Activated CD4-positive, alpha-beta T cell treated with anti-CD3 and anti-CD28 coated beads, Interleukin-10, Interleukin-2, amounts not matched to agents 100 ng/mL and 50 ng/mL, durations not matched to agents 16 hours and 8 hours (primary cell): ENCODE results near the gene TMEM235.

Source experiments
- DNase-seq: peaks from one replicate; pipeline ENCODE4 v3.0.0-alpha.2; 2020

The TMEM235 gene

GRCh38 chr17:78230996-78231935, at the start of gene TMEM235:
TSS of gene TMEM235 (plus strand) at chr17:78231631. CDS start at chr17:78232024, 393 bp downstream.
- no peak for DNase-seq

GRCh38 chr17:78182504-78182903, 48.9 kb upstream of the TMEM235 start:
- DNase-seq: no peak

- DNase-seq: no peak
Observed at GRCh38 chr17:78183916-78184315, 47.5 kb upstream of the TMEM235 start.

- no peak for DNase-seq
Observed at GRCh38 chr17:78184351-78184750, 47.1 kb upstream of the TMEM235 start.

GRCh38 chr17:78184868-78185267, 46.6 kb upstream of the TMEM235 start:
- DNase-seq: no peak

GRCh38 chr17:78185981-78186691, 45.3 kb upstream of the TMEM235 start:
- no peak for DNase-seq

GRCh38 chr17:78186692-78187595, 44.5 kb upstream of the TMEM235 start, which contains the start of the genes AFMID and TK1:
TSS of gene AFMID (plus strand) at chr17:78187362. CDS start at chr17:78187371, 9 bp downstream.
TSS of gene TK1 (minus strand) at chr17:78187052. CDS start at chr17:78186994, 58 bp downstream.
- DNase-seq: peak; percentile 98

- no peak for DNase-seq
Observed at GRCh38 chr17:78196716-78197115, 34.7 kb upstream of the TMEM235 start.

- no peak for DNase-seq
Observed at GRCh38 chr17:78197147-78197832, 34.1 kb upstream of the TMEM235 start.

GRCh38 chr17:78200451-78200850, 31.0 kb upstream of the TMEM235 start:
- no peak for DNase-seq

GRCh38 chr17:78202666-78203065, 28.8 kb upstream of the TMEM235 start:
- no peak for DNase-seq

- no peak for DNase-seq
Observed at GRCh38 chr17:78204387-78205123, 26.9 kb upstream of the TMEM235 start.

GRCh38 chr17:78205124-78205775, 26.2 kb upstream of the TMEM235 start:
- no peak for DNase-seq

- no peak for DNase-seq
Observed at GRCh38 chr17:78206298-78206697, 25.1 kb upstream of the TMEM235 start.

- no peak for DNase-seq
Observed at GRCh38 chr17:78208486-78208885, 22.9 kb upstream of the TMEM235 start.

GRCh38 chr17:78210111-78210510, 21.3 kb upstream of the TMEM235 start:
- no peak for DNase-seq

GRCh38 chr17:78211032-78211431, 20.4 kb upstream of the TMEM235 start:
- DNase-seq: no peak

GRCh38 chr17:78214016-78214705, 17.3 kb upstream of the TMEM235 start, which contains the start of gene BIRC5:
TSS of gene BIRC5 (plus strand) at chr17:78214253. CDS start at chr17:78214317, 64 bp downstream.
- DNase-seq: peak; percentile 95

- no peak for DNase-seq
Observed at GRCh38 chr17:78214706-78215061, 16.7 kb upstream of the TMEM235 start.
